HG03354 (cell line): ENCODE measurements around the gene RNF223.

Source experiments
- ATAC-seq: cut with Tn5 transposase; IDR thresholded peaks from one replicate; pipeline ENCODE4 v1.9.1; 2021; ENCODE audit warnings: mild to moderate bottlenecking; ENCODE audit not compliant: unreplicated experiment, poor library complexity, severe bottlenecking

RNF223 gene

GRCh38 chr1:1088801-1089680 is 14.9 kb upstream of the RNF223 start:
- ATAC-seq: no peak

DNA sequence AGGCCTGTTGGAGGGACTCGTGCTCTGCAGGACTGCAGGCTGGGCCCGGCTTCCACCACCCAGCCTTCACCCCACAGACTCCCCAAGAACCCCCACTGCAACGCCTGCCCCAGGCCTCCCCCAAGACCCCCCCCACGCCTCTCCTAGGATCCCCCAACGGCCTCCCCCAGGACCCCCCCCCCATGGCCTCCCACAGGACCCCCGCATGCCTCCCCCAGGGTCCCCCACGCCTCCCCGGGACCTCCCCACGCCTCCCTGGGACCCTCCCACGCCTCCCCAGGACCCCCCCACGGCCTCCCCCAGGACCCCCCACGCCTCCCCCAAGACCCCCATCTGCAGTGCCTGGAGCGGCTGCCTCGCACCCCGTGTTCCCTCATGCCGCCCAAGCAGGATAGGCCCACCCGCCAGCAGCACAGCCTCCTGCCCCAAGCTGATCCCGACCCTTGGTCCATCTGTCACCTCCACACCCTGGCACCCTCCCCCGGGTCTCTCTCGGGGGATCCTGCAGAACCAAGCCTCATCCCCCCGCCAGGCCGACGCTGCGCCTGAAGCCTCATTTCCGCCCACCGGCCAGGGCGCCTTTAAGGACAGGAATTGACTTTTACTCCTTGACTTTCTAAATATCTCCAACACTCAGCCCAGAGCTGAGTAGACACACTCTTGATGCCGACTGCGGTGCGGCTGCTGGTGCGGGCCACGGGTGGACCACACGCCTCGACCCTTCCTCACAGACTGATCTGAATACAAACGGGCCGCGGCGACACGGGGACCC is 14.1 kb upstream of the RNF223 start:
- no peak for ATAC-seq

DNA sequence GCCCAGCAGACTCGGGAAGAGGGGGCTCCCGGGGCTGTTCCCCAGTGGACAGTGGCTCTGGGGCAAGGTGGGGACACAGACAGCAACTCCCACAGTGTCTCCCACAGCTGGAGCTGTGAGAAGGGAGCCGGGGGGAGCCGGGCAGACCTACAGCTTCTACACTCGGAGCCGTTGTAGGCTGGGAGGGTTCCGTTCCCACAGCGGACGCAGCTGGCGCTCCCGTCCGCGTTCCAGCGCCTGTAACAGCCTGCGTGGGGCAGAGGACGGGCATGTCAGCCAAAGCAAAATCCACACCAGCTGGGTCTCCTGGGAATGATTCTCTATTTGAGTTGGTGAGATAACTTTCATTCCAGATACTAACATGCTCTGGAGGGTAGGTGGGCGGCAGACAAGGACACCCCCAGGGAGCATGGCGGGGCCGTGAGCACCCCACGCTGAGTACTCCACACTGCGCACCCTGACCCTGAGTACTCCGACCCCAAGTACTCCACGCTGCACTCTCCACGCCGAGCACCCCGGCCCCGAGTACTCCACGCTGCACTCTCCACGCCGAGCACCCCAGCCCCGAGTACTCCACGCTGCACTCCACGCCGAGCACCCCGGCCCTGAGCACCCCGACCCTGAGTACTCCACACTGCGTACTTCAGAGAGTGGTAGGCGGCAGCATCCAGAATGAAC is 13.4 kb upstream of the RNF223 start:
- no peak for ATAC-seq

GRCh38 chr1:1086911-1087341 is 12.8 kb upstream of the RNF223 start:
- ATAC-seq: no peak

DNA sequence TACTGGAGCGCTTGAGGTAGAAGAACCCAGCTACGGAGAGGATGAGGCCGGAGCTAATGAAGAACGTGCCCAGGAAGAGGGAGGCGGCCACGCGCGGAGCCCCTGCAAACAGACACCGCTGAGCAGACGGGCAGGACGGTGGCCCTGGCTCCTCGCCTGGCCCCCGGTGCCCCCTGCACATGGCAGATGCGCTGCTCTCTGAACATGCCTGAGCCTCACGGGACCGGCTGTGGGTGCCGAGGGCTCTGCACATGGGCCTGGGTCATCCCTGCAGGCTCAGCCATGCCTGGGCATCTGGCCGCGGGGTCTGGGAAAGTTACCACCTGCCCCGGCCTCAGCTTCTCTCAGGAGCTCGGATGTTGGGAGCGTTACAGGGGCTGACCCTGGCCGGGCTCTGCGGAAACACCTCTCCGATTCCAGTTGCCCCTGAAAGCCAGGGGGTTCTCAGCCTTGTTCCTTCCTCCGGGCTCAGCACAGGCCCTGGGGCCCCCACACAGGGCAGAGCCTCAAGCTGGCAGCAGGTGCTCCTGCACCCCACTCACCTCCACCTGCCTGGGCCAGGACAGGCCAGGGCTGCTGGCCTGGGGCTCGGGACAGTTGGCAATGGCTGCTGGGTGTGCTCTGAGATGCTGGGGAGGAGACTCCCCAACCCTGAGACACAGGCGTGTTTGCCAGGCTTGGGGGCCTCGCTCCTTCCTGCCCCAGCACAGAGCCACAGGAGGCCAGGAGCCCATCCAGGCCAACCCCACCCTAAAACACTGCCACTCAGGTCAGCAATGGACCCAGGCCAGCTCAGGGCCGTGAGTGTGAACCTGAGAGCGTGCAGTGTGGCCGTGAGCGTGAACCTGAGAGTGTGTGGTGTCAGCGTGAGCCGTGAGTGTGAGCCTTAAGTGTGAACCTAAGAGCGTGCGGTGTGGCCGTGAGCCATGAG is 12.1 kb upstream of the RNF223 start:
- ATAC-seq: no peak

DNA sequence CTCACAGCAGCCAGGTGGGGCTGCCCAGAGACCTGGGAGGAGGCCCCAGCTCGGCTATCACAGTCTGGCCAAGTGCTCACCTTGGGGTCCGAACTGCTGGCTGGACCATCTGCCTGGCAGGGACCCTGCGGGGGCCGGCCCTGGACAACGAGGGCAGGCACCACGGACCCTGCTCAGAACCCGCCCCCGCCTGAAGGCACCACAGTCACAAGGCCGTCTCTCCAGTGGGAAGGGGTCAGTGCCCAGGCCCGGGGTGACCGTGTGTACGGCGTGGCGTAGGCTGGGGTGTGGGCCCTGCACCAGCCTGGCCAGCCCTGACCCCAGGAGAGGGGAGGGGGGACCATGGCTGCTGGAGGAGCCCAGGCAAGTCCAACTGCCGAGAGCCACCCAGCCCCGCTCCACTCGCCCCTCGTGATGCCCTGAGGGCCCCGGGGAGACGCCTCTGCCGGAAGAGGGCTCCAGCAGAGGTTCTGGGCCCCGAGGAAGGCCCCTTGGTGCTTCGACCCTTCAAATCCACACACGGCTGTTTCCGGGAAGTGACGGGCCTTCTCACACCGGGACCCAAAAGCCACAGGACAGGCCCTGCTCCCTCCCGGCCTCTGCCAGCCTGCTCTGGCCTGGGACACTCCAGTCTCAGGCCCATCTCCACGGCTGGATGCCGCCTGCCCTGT is 11.2 kb upstream of the RNF223 start:
- ATAC-seq: no peak

- ATAC-seq: no peak
These were observed 10.5 kb upstream of the RNF223 start for GRCh38 chr1:1084372-1085170.

GRCh38 chr1:1083416-1084371 is 9.6 kb upstream of the RNF223 start:
- no peak for ATAC-seq

- no peak for ATAC-seq
These were observed 8.8 kb upstream of the RNF223 start for GRCh38 chr1:1082776-1083415.

- no peak for ATAC-seq
These were observed 8.2 kb upstream of the RNF223 start for GRCh38 chr1:1082239-1082775.

- ATAC-seq: no peak
These were observed 7.5 kb upstream of the RNF223 start for GRCh38 chr1:1081311-1082238.

GRCh38 chr1:1080951-1081310 is 6.8 kb upstream of the RNF223 start:
- ATAC-seq: no peak

GRCh38 chr1:1080122-1080757 is 6.1 kb upstream of the RNF223 start:
- ATAC-seq: no peak

DNA sequence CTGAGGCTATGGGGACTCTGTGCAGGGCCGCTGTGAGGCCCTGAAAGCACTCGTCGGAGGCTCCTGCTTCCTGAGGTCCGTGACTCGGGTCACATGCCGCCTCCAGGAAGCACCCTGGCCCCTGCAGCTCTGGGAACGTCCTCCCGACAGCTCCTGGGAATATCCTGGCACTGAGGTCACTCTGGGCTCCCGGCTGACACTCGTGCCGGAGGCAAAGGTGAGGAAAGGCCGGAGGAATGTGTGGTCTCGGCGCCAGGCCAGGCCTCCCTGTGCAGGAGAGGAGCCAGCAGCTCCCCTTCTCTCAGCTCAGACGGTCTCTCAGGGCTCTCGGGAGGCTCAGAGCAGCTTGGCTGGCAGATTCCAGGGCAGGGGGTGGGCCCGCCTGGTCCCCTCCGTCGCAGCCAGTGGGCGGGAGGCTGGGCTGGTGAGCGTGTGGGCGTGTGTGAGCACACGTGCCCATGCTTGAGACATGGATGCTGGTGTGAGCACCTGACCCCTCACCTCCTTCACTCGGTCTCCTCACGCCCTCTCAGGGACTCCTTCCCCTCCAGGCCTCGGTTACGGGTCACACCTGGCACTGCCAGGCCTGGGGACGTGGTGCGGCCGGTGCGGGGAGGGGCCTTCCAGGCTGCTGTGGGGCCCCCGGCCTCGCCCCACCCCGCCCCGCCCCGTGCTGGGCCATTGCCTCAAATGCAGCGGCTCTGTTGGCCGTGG is 5.5 kb upstream of the RNF223 start:
- no peak for ATAC-seq
